Progenitor cell of endocrine pancreas (in vitro differentiated cells): Measurements from ENCODE around the gene RBM47. TPM values are rescaled to one million over a fixed set of nuclear protein-coding genes. Genes with fewer than 3 reads are reported as not detected.

ENCODE experiments used
- DNase-seq: peaks from one replicate; pipeline ENCODE4 v3.0.0; 2021; ENCODE audit warnings: low spot score; ENCODE audit not compliant: unreplicated experiment
- H3K27ac Mint-ChIP-seq: 2 replicates; pipeline ENCODE4 v1.8.0; 2021; ENCODE audit warnings: mild to moderate bottlenecking, moderate library complexity, mixed read lengths
- H3K27me3 Mint-ChIP-seq: 2 replicates; pipeline ENCODE4 v1.8.0; 2021; ENCODE audit warnings: mixed read lengths
- H3K36me3 Mint-ChIP-seq: 2 replicates; pipeline ENCODE4 v1.8.0; 2022; ENCODE audit warnings: mixed read lengths; ENCODE audit not compliant: insufficient read depth
- H3K4me1 Mint-ChIP-seq: 2 replicates; pipeline ENCODE4 v1.8.0; 2021; ENCODE audit warnings: low read depth, mixed read lengths
- H3K4me3 Mint-ChIP-seq: 2 replicates; pipeline ENCODE4 v1.8.0; 2021; ENCODE audit warnings: low read depth, mild to moderate bottlenecking, moderate library complexity, mixed read lengths
- H3K9me3 Mint-ChIP-seq: 2 replicates; pipeline ENCODE4 v1.8.0; 2021; ENCODE audit warnings: low read depth, mixed read lengths
- CTCF ChIP-seq: fragments of 200-600 bp; sonication (generic); IDR thresholded peaks from one replicate; pipeline ENCODE4 v1.5.0; 2021; ENCODE audit warnings: antibody characterized with exemption, mild to moderate bottlenecking; ENCODE audit not compliant: unreplicated experiment
- total RNA-seq: library from RNA; stranded (reverse); gene quantifications from 2 replicates; pipeline ENCODE4 v1.2.1, GENCODE V29; 2021

The RBM47 gene
- total RNA-seq, 1 donor from 2014 or later: 64.8 TPM

GRCh38 chr4:40649321-40649720 is 19.7 kb upstream of the RBM47 start:
- DNase-seq: no peak
- Mint-ChIP-seq H3K9me3 (no peaks in the 10 kb centered on the region), H3K27me3 (no peaks in the 10 kb centered on the region), H3K4me3 (no peak overlapping the region), H3K4me1 (peaks cover 2% of the 10 kb centered on the region), H3K27ac (no peak overlapping the region), H3K36me3 (no peaks in the 10 kb centered on the region)
- TF ChIP-seq CTCF: no peak

- H3K4me3 Mint-ChIP-seq: no peak overlapping the region
Observed at GRCh38 chr4:40648742-40649281, 19.1 kb upstream of the RBM47 start.

GRCh38 chr4:40648131-40648530 is 18.5 kb upstream of the RBM47 start:
- Mint-ChIP-seq H3K27me3 (no peaks in the 10 kb centered on the region), H3K36me3 (no peaks in the 10 kb centered on the region), H3K4me3 (no peak overlapping the region), H3K27ac (no peak overlapping the region), H3K4me1 (peaks cover 4% of the 10 kb centered on the region), H3K9me3 (no peaks in the 10 kb centered on the region)
- no peak for TF ChIP-seq CTCF
- DNase-seq: no peak

More at GRCh38 chr4:40648742-40649281, 19.1 kb upstream of the RBM47 start:
- H3K36me3 Mint-ChIP-seq: no peaks in the 10 kb centered on the region
- no peak overlapping the region for H3K27ac Mint-ChIP-seq
- no peaks in the 10 kb centered on the region for H3K9me3 Mint-ChIP-seq
- peaks cover 2% of the 10 kb centered on the region for H3K4me1 Mint-ChIP-seq
- no peaks in the 10 kb centered on the region for H3K27me3 Mint-ChIP-seq
- no peak for TF ChIP-seq CTCF
- DNase-seq: no peak

GRCh38 chr4:40645586-40645985 is 15.9 kb upstream of the RBM47 start:
- no peaks in the 10 kb centered on the region for H3K9me3 Mint-ChIP-seq
- no peak overlapping the region for H3K4me3 Mint-ChIP-seq
- no peaks in the 10 kb centered on the region for H3K27me3 Mint-ChIP-seq
- H3K27ac Mint-ChIP-seq: no peak overlapping the region
- TF ChIP-seq CTCF: no peak
- DNase-seq: no peak
- no peaks in the 10 kb centered on the region for H3K36me3 Mint-ChIP-seq
- H3K4me1 Mint-ChIP-seq: peaks cover 6% of the 10 kb centered on the region

- no peak overlapping the region for H3K4me3 Mint-ChIP-seq
- TF ChIP-seq CTCF: no peak
- no peaks in the 10 kb centered on the region for H3K36me3 Mint-ChIP-seq
- H3K27ac Mint-ChIP-seq: no peak overlapping the region
- peaks cover 38% of the 10 kb centered on the region for H3K4me1 Mint-ChIP-seq
- no peaks in the 10 kb centered on the region for H3K27me3 Mint-ChIP-seq
- H3K9me3 Mint-ChIP-seq: no peaks in the 10 kb centered on the region
- no peak for DNase-seq
Observed at GRCh38 chr4:40632080-40632479, 2.4 kb upstream of the RBM47 start.
